IMR-90 (cell line): ENCODE results near the gene RTP5. TPM values are rescaled to one million over a fixed set of nuclear protein-coding genes. Genes with fewer than 3 reads are reported as not detected.

ENCODE experiments used
- ATAC-seq: fragments of 200-7000 bp; cut with Tn5 transposase; 2 replicates; pipeline ENCODE4 v1.9.1; 2020; ENCODE audit warnings: low read depth, mild to moderate bottlenecking, moderate library complexity
- BruUV-seq: library from RNA; stranded (reverse); fragments of 400-500 nt; replicated peaks from 2 replicates; lab custom pipeline; 2021; lab: Mats Ljungman, UMichigan
- CTCF ChIA-PET: fragments of 300-600 bp; formaldehyde crosslinking; extraction: SDS; loops from one replicate; lab custom pipeline; 2021; ENCODE audit warnings: antibody characterized with exemption; lab: Yijun Ruan, JAX
- POLR2A ChIA-PET: fragments of 300-600 bp; sonication (Branson Sonifier 250); formaldehyde crosslinking; loops from one replicate; lab custom pipeline; 2022; ENCODE audit warnings: antibody characterized with exemption; ENCODE audit not compliant: unreplicated experiment; lab: Charles Lee
- DNase-seq: peaks from one replicate; pipeline ENCODE4 v3.0.0; 2013
- H2AFZ ChIP-seq: replicated peaks from 2 replicates; pipeline ENCODE3; 2013; ENCODE audit warnings: low read length, mild to moderate bottlenecking; ENCODE audit not compliant: poor library complexity
- H2AK5ac ChIP-seq: 2 replicates; pipeline ENCODE4 v1.6.1; 2013; ENCODE audit warnings: low read depth, low read length, inconsistent platforms
- H2AK9ac ChIP-seq: replicated peaks from 2 replicates; pipeline ENCODE3; 2013; ENCODE audit warnings: mild to moderate bottlenecking, low read depth, low read length, moderate library complexity; ENCODE audit not compliant: poor library complexity
- H2BK120ac ChIP-seq: 2 replicates; pipeline ENCODE4 v1.6.1; 2013; ENCODE audit warnings: low read depth, low read length, inconsistent platforms
- H2BK15ac ChIP-seq: 3 replicates; pipeline ENCODE4 v1.6.1; 2013; ENCODE audit warnings: low read depth, low read length, inconsistent platforms
- H2BK20ac ChIP-seq: 2 replicates; pipeline ENCODE4 v1.6.1; 2013; ENCODE audit warnings: low read depth, mild to moderate bottlenecking, inconsistent platforms, low read length, moderate library complexity
- H2BK5ac ChIP-seq: 2 replicates; pipeline ENCODE4 v1.6.1; 2013; ENCODE audit warnings: mild to moderate bottlenecking, low read depth, low read length, inconsistent platforms; ENCODE audit not compliant: poor library complexity, severe bottlenecking
- H3K14ac ChIP-seq: replicated peaks from 2 replicates; pipeline ENCODE4 v1.6.1; 2013; ENCODE audit warnings: low read depth, low read length, inconsistent platforms
- H3K18ac ChIP-seq: 2 replicates; pipeline ENCODE4 v1.6.1; 2013; ENCODE audit warnings: low read depth, low read length, control low read depth
- H3K23ac ChIP-seq: 2 replicates; pipeline ENCODE4 v1.6.1; 2013; ENCODE audit warnings: low read depth, low read length, inconsistent platforms
- H3K27ac ChIP-seq: 2 replicates; pipeline ENCODE4 v1.5.1; 2013; ENCODE audit warnings: mild to moderate bottlenecking, control low read depth, low read length; ENCODE audit not compliant: insufficient read depth
- H3K27me3 ChIP-seq: 2 replicates; pipeline ENCODE4 v1.6.1; 2013; ENCODE audit warnings: low read length; ENCODE audit not compliant: control insufficient read depth, insufficient read depth
- H3K36me3 ChIP-seq: 2 replicates; pipeline ENCODE4 v1.6.1; 2013; ENCODE audit warnings: low read length, mixed read lengths; ENCODE audit not compliant: control insufficient read depth, insufficient read depth
- H3K4ac ChIP-seq: 2 replicates; pipeline ENCODE4 v1.6.1; 2013; ENCODE audit warnings: low read depth, low read length, inconsistent platforms
- H3K4me1 ChIP-seq: 2 replicates; pipeline ENCODE4 v1.6.1; 2013; ENCODE audit warnings: low read length, mixed read lengths; ENCODE audit not compliant: control insufficient read depth, insufficient read depth
- H3K4me2 ChIP-seq: 2 replicates; pipeline ENCODE4 v1.6.1; 2013; ENCODE audit warnings: low read depth, mild to moderate bottlenecking, control low read depth, low read length, moderate library complexity
- H3K4me3 ChIP-seq: 2 replicates; pipeline ENCODE4 v1.5.1; 2013; ENCODE audit warnings: low read depth, mild to moderate bottlenecking, control low read depth, low read length, moderate library complexity; ENCODE audit not compliant: insufficient read depth
- H3K56ac ChIP-seq: 2 replicates; pipeline ENCODE4 v1.6.1; 2013; ENCODE audit warnings: low read length, inconsistent platforms; ENCODE audit not compliant: insufficient read depth; ENCODE audit errors: extremely low read depth
- H3K79me1 ChIP-seq, 2 experiments: 2 replicates each; pipeline ENCODE4 v1.6.1; 2013; ENCODE audit warnings: low read length in 2 of 2, inconsistent platforms in 1 of 2, low read depth in 1 of 2
- H3K9ac ChIP-seq: 2 replicates; pipeline ENCODE4 v1.6.1; 2013; ENCODE audit warnings: low read depth, low read length, control low read depth
- H3K9me1 ChIP-seq: 2 replicates; pipeline ENCODE4 v1.6.1; 2013; ENCODE audit warnings: low read length, inconsistent platforms; ENCODE audit not compliant: insufficient read depth
- H3K9me3 ChIP-seq: 2 replicates; pipeline ENCODE4 v1.6.1; 2013; ENCODE audit warnings: low read length; ENCODE audit not compliant: control insufficient read depth, insufficient read depth
- H4K20me1 ChIP-seq: 2 replicates; pipeline ENCODE4 v1.6.1; 2013; ENCODE audit warnings: low read length, inconsistent platforms; ENCODE audit not compliant: insufficient read depth
- H4K5ac ChIP-seq: 2 replicates; pipeline ENCODE4 v1.6.1; 2013; ENCODE audit warnings: mild to moderate bottlenecking, low read depth, low read length, control low read depth
- H4K8ac ChIP-seq, 2 experiments: 2 replicates each; pipeline ENCODE4 v1.6.1; 2013; ENCODE audit warnings: low read depth in 2 of 2, low read length in 2 of 2, control low read depth in 1 of 2, inconsistent platforms in 1 of 2
- H4K91ac ChIP-seq: 2 replicates; pipeline ENCODE4 v1.6.1; 2013; ENCODE audit warnings: low read depth, low read length, inconsistent platforms; ENCODE audit not compliant: insufficient read depth
- BHLHE40 ChIP-seq: fragments of 150-350 bp; IDR thresholded peaks from 2 replicates; pipeline ENCODE4 v1.6.1; 2016; ENCODE audit warnings: mild to moderate bottlenecking, low read depth, low read length
- CEBPB ChIP-seq: IDR thresholded peaks from 2 replicates; pipeline ENCODE4 v1.6.1; 2012; ENCODE audit warnings: low read depth, low read length, improper control_type of control experiment
- CHD1 ChIP-seq: IDR thresholded peaks from 2 replicates; pipeline ENCODE4 v1.6.1; 2012; ENCODE audit warnings: low read depth, low read length, improper control_type of control experiment
- ELK1 ChIP-seq: fragments of 150-350 bp; IDR thresholded peaks from 2 replicates; pipeline ENCODE4 v1.6.1; 2016; ENCODE audit warnings: low read depth, mild to moderate bottlenecking, low read length, moderate library complexity, borderline replicate concordance
- FOS ChIP-seq: fragments of 150-350 bp; IDR thresholded peaks from 2 replicates; pipeline ENCODE4 v1.6.1; 2016; ENCODE audit warnings: low read depth, low read length
- MAFK ChIP-seq: IDR thresholded peaks from 2 replicates; pipeline ENCODE4 v1.6.1; 2012; ENCODE audit warnings: low read depth, low read length, improper control_type of control experiment
- MAZ ChIP-seq: IDR thresholded peaks from 2 replicates; pipeline ENCODE4 v1.6.1; 2012; ENCODE audit warnings: low read depth, mild to moderate bottlenecking, low read length, improper control_type of control experiment, moderate library complexity, borderline replicate concordance
- MXI1 ChIP-seq: IDR thresholded peaks from 2 replicates; pipeline ENCODE4 v1.6.1; 2012; ENCODE audit warnings: low read depth, mild to moderate bottlenecking, low read length, moderate library complexity, borderline replicate concordance
- NFE2L2 ChIP-seq: fragments of 150-350 bp; IDR thresholded peaks from 2 replicates; pipeline ENCODE4 v1.6.1; 2016; ENCODE audit warnings: low read depth, mild to moderate bottlenecking, low read length
- POLR2A ChIP-seq: IDR thresholded peaks from 2 replicates; pipeline ENCODE4 v1.6.1; 2012; ENCODE audit warnings: mild to moderate bottlenecking, low read depth, low read length
- RAD21 ChIP-seq: IDR thresholded peaks from 2 replicates; pipeline ENCODE4 v1.6.1; 2012; ENCODE audit warnings: low read length, improper control_type of control experiment
- RCOR1 ChIP-seq: IDR thresholded peaks from 2 replicates; pipeline ENCODE4 v1.6.1; 2012; ENCODE audit warnings: mild to moderate bottlenecking, low read length, improper control_type of control experiment; ENCODE audit not compliant: insufficient replicate concordance
- RFX5 ChIP-seq: IDR thresholded peaks from 2 replicates; pipeline ENCODE4 v1.8.0; 2012; ENCODE audit warnings: low read depth, mild to moderate bottlenecking, low read length, moderate library complexity
- SMC3 ChIP-seq: fragments of 150-350 bp; IDR thresholded peaks from 2 replicates; pipeline ENCODE4 v1.6.1; 2016; ENCODE audit warnings: low read depth, mild to moderate bottlenecking, antibody characterized with exemption, low read length, moderate library complexity
- USF2 ChIP-seq: fragments of 150-350 bp; IDR thresholded peaks from 2 replicates; pipeline ENCODE4 v1.6.1; 2017; ENCODE audit warnings: mild to moderate bottlenecking, antibody characterized with exemption, low read length, low read depth
- WGBS, 2 experiments: methylation state at CpG; one replicate each; pipeline versions ENCODE4 v1.1.5 to v1.1.7; 2013; ENCODE audit warnings: missing lambda C conversion rate in 2 of 2; ENCODE audit not compliant: insufficient read length in 1 of 2; ENCODE audit errors: extremely low coverage in 2 of 2; 5-methylcytosine and 5-hydroxymethylcytosine counted together
- dilution Hi-C: fragments of 300-500 bp; cut with HindIII; formaldehyde crosslinking; loops from one replicate; pipeline ENCODE4 v1.14.3; 2018; ENCODE audit warnings: low sequenced_read_pairs; ENCODE audit not compliant: unreplicated experiment
- in situ Hi-C: fragments of 300-500 bp; cut with MboI; formaldehyde crosslinking; loops from 3 replicates; pipeline ENCODE4 v1.14.3; 2019; ENCODE audit warnings: low sequenced_read_pairs, inconsistent platforms, mixed read lengths
- intact Hi-C: fragments of 100-400 bp; cut with micrococcal nuclease; formaldehyde crosslinking; loops from 2 replicates; pipeline ENCODE4 v1.10.0; 2022
- polyA plus RNA-seq, 3 experiments: library from polyadenylated mRNA; depleted of rRNA; stranded (reverse); fragments of >200 nt; gene quantifications; 2 replicates each; pipeline ENCODE4 v1.2.3, GENCODE V29; 2012; ENCODE audit warnings: low replicate concordance in 1 of 3
- total RNA-seq: library from RNA; depleted of rRNA; stranded (reverse); fragments of >200 nt; gene quantifications from 2 replicates; pipeline ENCODE4 v1.2.3, GENCODE V29; 2012
- TF ChIP-seq, protein P1 (sequence below): conservative IDR thresholded peaks from 2 replicates; pipeline ENCODE4 v1.5.1; 2012; ENCODE audit warnings: mild to moderate bottlenecking, low read depth, low read length, improper control_type of control experiment

The RTP5 gene
- total and polyA plus RNA-seq, 2 of the 4 experiments (the other 2 are of a cell fraction): not detected

- in situ Hi-C loops: no loop called here
- H3K9me1 ChIP-seq: peaks cover 19% of the 10 kb centered on the region
- H4K5ac ChIP-seq: no peak overlapping the region
- H2AFZ ChIP-seq: peak overlapping the region; percentile 70
- dilution Hi-C loops: no loop called here
- intact Hi-C loops: no loop called here
- no peak overlapping the region for H3K9ac ChIP-seq
- no peak overlapping the region for H3K4me2 ChIP-seq
- no TSS peak for BruUV-seq
- 5% methylated on average over 6 of the region's 15 CpGs; no CpG with 5 or more reads in 1 of the 2 experiments for WGBS, 2 experiments
- CTCF ChIA-PET: interaction anchor here (0.9 kb wide), 1 partner anchor 9 kb away, joined by 4 read pairs; no protein-coding TSS in a partner anchor
- TF ChIP-seq MAFK (no peak), RCOR1 (no peak), POLR2A (no peak), SMC3 (no peak), MAZ (no peak), ELK1 (no peak), MXI1 (no peak), FOS (no peak), RAD21 (no peak), CEBPB (no peak), BHLHE40 (no peak), NFE2L2 (no peak), CHD1 (no peak), RFX5 (no peak), USF2 (no peak)
- TF ChIP-seq, protein P1, sequence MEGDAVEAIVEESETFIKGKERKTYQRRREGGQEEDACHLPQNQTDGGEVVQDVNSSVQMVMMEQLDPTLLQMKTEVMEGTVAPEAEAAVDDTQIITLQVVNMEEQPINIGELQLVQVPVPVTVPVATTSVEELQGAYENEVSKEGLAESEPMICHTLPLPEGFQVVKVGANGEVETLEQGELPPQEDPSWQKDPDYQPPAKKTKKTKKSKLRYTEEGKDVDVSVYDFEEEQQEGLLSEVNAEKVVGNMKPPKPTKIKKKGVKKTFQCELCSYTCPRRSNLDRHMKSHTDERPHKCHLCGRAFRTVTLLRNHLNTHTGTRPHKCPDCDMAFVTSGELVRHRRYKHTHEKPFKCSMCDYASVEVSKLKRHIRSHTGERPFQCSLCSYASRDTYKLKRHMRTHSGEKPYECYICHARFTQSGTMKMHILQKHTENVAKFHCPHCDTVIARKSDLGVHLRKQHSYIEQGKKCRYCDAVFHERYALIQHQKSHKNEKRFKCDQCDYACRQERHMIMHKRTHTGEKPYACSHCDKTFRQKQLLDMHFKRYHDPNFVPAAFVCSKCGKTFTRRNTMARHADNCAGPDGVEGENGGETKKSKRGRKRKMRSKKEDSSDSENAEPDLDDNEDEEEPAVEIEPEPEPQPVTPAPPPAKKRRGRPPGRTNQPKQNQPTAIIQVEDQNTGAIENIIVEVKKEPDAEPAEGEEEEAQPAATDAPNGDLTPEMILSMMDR: no peak
- no peak overlapping the region for H3K18ac ChIP-seq
- no peak overlapping the region for H2BK20ac ChIP-seq
- DNase-seq: no peak
- POLR2A ChIA-PET: no interaction called here
- H3K9me3 ChIP-seq: no peaks in the 10 kb centered on the region
- H2AK5ac ChIP-seq: no peak overlapping the region
- H3K27ac ChIP-seq: no peak overlapping the region
- H3K79me1 ChIP-seq: no peaks in the 10 kb centered on the region
- ATAC-seq: no peak
- no peak overlapping the region for H3K4me3 ChIP-seq
- no peak overlapping the region for H4K91ac ChIP-seq
- H2BK15ac ChIP-seq: no peak overlapping the region
- H2AK9ac ChIP-seq: no peak overlapping the region
- no peak overlapping the region for H4K8ac ChIP-seq
- no peak overlapping the region for H3K14ac ChIP-seq
- peaks cover 5% of the 10 kb centered on the region for H4K20me1 ChIP-seq
- no peak overlapping the region for H2BK5ac ChIP-seq
- no peak overlapping the region for H2BK120ac ChIP-seq
- no peaks in the 10 kb centered on the region; the same call in 1 of the 2 replicates for H3K4me1 ChIP-seq
- H3K56ac ChIP-seq: no peak overlapping the region
- no peak overlapping the region for H3K4ac ChIP-seq
- no peak overlapping the region for H3K23ac ChIP-seq
- H3K36me3 ChIP-seq: no peaks in the 10 kb centered on the region
- H3K27me3 ChIP-seq: peaks cover 45% of the 10 kb centered on the region
Measured at GRCh38 chr2:241868661-241869081, 858 bp upstream of the RTP5 start.
